ENCODE results near the gene ZFAND4. TPM values are rescaled to one million over a fixed set of nuclear protein-coding genes. Genes with fewer than 3 reads are reported as not detected.
"Not testable (repeated sequence)": the region's sequence is repeated elsewhere in the genome, so short reads cannot be mapped to it uniquely, and the experiment has no call there.

ZFAND4 gene
- total and polyA plus RNA-seq, 12 donors: 3.2 to 12.5 (median 10.3) TPM

DNA sequence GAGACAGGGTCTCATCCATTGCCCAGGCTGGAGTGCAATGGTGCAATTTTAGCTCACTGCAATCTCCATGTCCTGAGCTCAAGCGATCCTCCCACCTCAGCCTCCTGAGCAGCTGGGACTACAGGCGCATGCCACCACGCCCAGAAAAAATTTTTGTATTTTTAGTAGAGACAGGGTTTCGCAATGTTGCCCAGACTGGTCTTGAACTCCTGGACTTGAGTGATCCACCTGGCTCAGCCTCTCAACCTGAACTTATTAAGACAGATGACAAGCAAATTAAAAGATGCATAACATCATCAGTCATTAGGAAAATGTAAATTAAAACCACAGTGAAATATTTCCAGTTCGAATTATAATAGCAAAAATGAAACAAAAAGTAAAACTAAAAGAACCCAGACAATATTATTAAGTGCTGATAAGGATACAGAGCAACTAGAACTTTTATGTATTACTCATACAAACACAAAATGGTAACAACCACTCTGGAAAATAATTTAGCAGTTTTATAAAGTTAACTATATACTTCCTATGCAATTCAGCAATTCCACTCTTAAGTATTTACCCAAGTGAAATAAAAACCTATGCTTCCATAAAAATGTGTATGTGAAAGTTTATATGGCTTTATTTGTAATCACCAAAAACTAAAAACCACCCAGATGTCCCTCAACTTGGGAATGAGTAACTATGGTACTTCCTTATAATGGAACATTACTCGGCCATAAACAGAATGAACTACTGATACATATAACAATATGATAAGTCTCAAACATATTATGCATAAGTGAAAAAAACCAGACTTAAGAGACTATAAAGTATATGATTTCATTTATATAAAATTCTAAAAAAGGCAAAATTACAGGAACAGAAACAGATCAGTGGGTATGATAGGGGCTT lies 15.3 kb downstream of the ZFAND4 start:
- peaks cover 0 to 15% (median 0%) of the 10 kb centered on the region in 11 donors for H3K9me3 ChIP-seq
- peaks cover 0 to 28% (median 4%) of the 10 kb centered on the region in 9 donors for H3K4me1 ChIP-seq

DNA sequence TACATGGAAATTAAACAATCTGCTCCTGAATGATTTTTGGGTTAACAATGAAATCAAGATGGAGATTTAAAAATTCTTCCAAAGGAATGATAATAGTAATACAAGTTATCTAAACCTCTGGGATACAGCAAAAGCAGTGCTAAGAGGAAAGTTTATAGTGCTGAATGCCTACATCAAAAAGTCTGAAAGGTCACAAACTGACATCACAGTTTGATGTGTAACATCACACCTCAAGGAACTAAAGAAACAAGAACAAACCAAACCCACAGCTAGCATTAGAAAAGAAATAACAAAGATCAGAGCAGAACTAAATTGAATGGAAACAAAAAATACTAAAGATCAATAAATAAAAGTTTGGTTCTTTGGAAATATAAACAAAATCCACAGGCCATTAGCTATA lies 17.4 kb downstream of the ZFAND4 start:
- Histone ChIP-seq H3K27me3 (no peaks in the 10 kb centered on the region), H3K36me3 (peaks cover 0 to 30% (median 8%) of the 10 kb centered on the region in 9 donors), H3K4me3 (no peak overlapping the region), H3K4me1 (peaks cover 0 to 35% (median 8%) of the 10 kb centered on the region in 9 donors), H3K9me3 (peaks cover 0 to 4% (median 0%) of the 10 kb centered on the region in 11 donors), H3K27ac (no peak overlapping the region)
- DNase-seq: no peak
- no peak for ATAC-seq
- TF ChIP-seq, protein P1, sequence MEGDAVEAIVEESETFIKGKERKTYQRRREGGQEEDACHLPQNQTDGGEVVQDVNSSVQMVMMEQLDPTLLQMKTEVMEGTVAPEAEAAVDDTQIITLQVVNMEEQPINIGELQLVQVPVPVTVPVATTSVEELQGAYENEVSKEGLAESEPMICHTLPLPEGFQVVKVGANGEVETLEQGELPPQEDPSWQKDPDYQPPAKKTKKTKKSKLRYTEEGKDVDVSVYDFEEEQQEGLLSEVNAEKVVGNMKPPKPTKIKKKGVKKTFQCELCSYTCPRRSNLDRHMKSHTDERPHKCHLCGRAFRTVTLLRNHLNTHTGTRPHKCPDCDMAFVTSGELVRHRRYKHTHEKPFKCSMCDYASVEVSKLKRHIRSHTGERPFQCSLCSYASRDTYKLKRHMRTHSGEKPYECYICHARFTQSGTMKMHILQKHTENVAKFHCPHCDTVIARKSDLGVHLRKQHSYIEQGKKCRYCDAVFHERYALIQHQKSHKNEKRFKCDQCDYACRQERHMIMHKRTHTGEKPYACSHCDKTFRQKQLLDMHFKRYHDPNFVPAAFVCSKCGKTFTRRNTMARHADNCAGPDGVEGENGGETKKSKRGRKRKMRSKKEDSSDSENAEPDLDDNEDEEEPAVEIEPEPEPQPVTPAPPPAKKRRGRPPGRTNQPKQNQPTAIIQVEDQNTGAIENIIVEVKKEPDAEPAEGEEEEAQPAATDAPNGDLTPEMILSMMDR (IDR thresholded peaks at IDR 0.05): no peak
- intact Hi-C loops (cut with DNase I): no loop called here

More for the DNA sequence above, 15.3 kb downstream of the ZFAND4 start:
- WGBS, 2 donors: 94 to 97% methylated on average over 6 of the region's 6 CpGs
- no peak overlapping the region for H3K27ac ChIP-seq
- DNase-seq (no peak), ATAC-seq (no peak)
- no peak overlapping the region for H3K4me3 ChIP-seq
- intact Hi-C loops (cut with DNase I): no loop called here
- H3K36me3 ChIP-seq: peaks cover 0 to 42% (median 4%) of the 10 kb centered on the region in 9 donors
- H3K27me3 ChIP-seq: no peaks in the 10 kb centered on the region
- TF ChIP-seq, protein P1 (IDR thresholded peaks at IDR 0.05): no peak

DNA sequence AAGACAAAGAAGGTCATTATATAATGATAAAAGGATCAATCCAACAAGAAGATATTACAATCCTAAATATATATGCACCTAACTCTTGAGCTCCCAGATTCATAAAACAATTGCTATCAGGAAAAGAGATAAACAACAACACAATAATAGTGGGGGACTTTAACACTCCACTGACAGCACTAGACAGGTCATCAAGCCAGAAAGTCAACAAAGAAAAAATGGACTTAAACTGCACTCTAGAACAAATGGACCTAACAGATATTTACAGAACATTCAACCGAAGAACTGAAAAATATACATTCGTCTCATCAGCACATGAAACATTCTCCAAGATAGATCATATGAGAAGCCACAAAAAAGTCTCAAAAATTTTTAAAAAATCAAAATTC lies 17.8 kb downstream of the ZFAND4 start:
- not testable (repeated sequence) for ATAC-seq

DNA sequence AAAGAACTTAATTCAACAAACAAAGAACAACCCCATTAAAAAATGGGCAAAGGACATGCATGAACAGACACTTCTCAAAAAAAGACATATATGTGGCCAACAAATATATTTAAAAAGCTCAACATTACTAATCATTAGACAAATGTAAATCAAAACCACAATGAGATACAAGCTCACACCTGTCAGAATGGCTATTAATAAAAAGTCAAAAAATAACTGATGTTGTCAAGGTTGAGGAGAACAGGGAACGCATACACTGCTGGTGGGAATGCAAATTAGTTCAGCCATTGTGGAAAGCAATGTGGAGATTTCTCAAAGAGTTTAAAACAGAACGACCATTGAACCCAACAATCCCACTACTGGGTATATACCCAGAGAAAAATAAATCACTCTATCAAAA lies 19.1 kb downstream of the ZFAND4 start:
- no peaks in the 10 kb centered on the region for H3K9me3 ChIP-seq
- DNase-seq (no peak), ATAC-seq (no peak)
- TF ChIP-seq, protein P1 (IDR thresholded peaks at IDR 0.05): no peak
- H3K27ac ChIP-seq: no peak overlapping the region
- peaks cover 0 to 25% (median 8%) of the 10 kb centered on the region in 9 donors for H3K36me3 ChIP-seq
- intact Hi-C loops (cut with DNase I): no loop called here
- no peaks in the 10 kb centered on the region for H3K27me3 ChIP-seq
- peaks cover 0 to 35% (median 8%) of the 10 kb centered on the region in 9 donors for H3K4me1 ChIP-seq
- WGBS, 2 donors: 83 to 88% methylated on average over 2 of the region's 2 CpGs
- H3K4me3 ChIP-seq: no peak overlapping the region

More for the DNA sequence above, 17.8 kb downstream of the ZFAND4 start:
- DNase-seq; H3K9me3 ChIP-seq; H3K27me3 ChIP-seq; H3K4me3 ChIP-seq; intact Hi-C loops (cut with DNase I): not testable (repeated sequence)
- peaks cover 0 to 35% (median 8%) of the 10 kb centered on the region in 9 donors for H3K4me1 ChIP-seq
- 92 to 94% methylated on average over 2 of the region's 2 CpGs for WGBS, 2 donors
- peaks cover 0 to 26% (median 7%) of the 10 kb centered on the region in 9 donors for H3K36me3 ChIP-seq
- peak overlapping the region in 2 of 10 donors; percentile 5 to 9 for H3K27ac ChIP-seq

DNA sequence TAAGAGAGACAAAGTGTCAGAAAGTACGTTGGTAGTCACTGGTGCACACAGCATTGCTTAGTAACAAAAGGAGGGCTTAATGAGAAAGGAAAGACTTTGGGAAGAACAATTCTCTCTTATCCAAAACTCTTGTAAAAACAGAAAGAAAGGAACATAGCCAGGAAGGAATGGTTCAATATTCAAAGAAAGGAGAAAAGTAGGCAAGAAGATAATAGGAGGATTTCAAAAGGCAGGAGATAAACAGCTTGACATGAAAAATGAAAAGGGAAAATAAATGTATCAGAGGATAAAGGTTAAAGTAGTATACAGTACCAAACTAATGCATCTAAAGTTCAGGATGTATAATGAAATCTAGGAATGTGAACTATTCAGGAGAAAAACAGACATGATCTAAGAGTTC lies 20.1 kb downstream of the ZFAND4 start:
- 73 to 75% methylated on average over 1 of the region's 1 CpG for WGBS, 2 donors
- Histone ChIP-seq H3K4me3 (no peak overlapping the region), H3K27me3 (no peaks in the 10 kb centered on the region), H3K4me1 (peaks cover 0 to 35% (median 8%) of the 10 kb centered on the region in 9 donors), H3K27ac (peak overlapping the region in 1 of 10 donors; percentile 60), H3K36me3 (peaks cover 0 to 33% (median 8%) of the 10 kb centered on the region in 9 donors), H3K9me3 (no peaks in the 10 kb centered on the region)
- ATAC-seq: no peak
- DNase-seq: no peak
- intact Hi-C loops (cut with DNase I): no loop called here
- TF ChIP-seq, protein P1 (IDR thresholded peaks at IDR 0.05): no peak

Measured in heart right ventricle (tissue), 16 donors.